GM12872 (cell line): ENCODE results near the gene PTPA.

Experiments
- CTCF ChIP-seq: IDR thresholded peaks from 3 replicates; pipeline ENCODE4 v1.5.1; 2011; ENCODE audit warnings: low read depth, mild to moderate bottlenecking, low read length, moderate library complexity; ENCODE audit not compliant: insufficient read depth

Gene PTPA

GRCh38 chr9:129107651-129108050 lies 3.6 kb upstream of the PTPA start:
- no peak for TF ChIP-seq CTCF

GRCh38 chr9:129108083-129108804 lies 3.0 kb upstream of the PTPA start:
- TF ChIP-seq CTCF, result no peak

- TF ChIP-seq CTCF, result no peak
These were observed 2.2 kb upstream of the PTPA start for GRCh38 chr9:129108805-129109536.

GRCh38 chr9:129109537-129109903 lies 1.7 kb upstream of the PTPA start:
- TF ChIP-seq CTCF, result no peak

- no peak for TF ChIP-seq CTCF
These were observed 1.1 kb upstream of the PTPA start for GRCh38 chr9:129109952-129110739.

GRCh38 chr9:129111528-129112151 lies 425 bp downstream of the PTPA start:
- TF ChIP-seq CTCF, result no peak

- TF ChIP-seq CTCF, result no peak
These were observed 2.6 kb downstream of the PTPA start for GRCh38 chr9:129113645-129114304.
